Mesendoderm (in vitro differentiated cells): ENCODE measurements around the gene ABCC1.
"Not testable (repeated sequence)": the region's sequence is repeated elsewhere in the genome, so short reads cannot be mapped to it uniquely, and the experiment has no call there.

ENCODE experiments used
- DNase-seq: peaks from one replicate; pipeline ENCODE4 v3.0.0; 2013
- H2AK5ac ChIP-seq: 2 replicates; pipeline ENCODE4 v1.6.1; 2013; ENCODE audit warnings: low read length, inconsistent platforms
- H2BK120ac ChIP-seq: 2 replicates; pipeline ENCODE4 v1.6.1; 2013; ENCODE audit warnings: low read depth, mild to moderate bottlenecking, low read length, moderate library complexity, mixed read lengths
- H2BK15ac ChIP-seq: replicated peaks from 2 replicates; pipeline ENCODE4 v1.6.1; 2013; ENCODE audit warnings: low read depth, mild to moderate bottlenecking, moderate library complexity
- H2BK5ac ChIP-seq: 2 replicates; pipeline ENCODE4 v1.6.1; 2013; ENCODE audit warnings: low read length, inconsistent platforms
- H3K18ac ChIP-seq: 2 replicates; pipeline ENCODE4 v1.6.1; 2013; ENCODE audit warnings: mild to moderate bottlenecking, low read length, mixed read lengths
- H3K23ac ChIP-seq: one replicate; pipeline ENCODE4 v1.6.1; 2013; ENCODE audit warnings: low read length
- H3K27ac ChIP-seq: 2 replicates; pipeline ENCODE4 v1.5.1; 2013; ENCODE audit warnings: low read depth, mild to moderate bottlenecking, inconsistent platforms, low read length, moderate library complexity
- H3K27me3 ChIP-seq: 2 replicates; pipeline ENCODE4 v1.6.1; 2013; ENCODE audit warnings: low read length, control low read depth, mild to moderate bottlenecking, inconsistent platforms; ENCODE audit not compliant: insufficient read depth, poor library complexity
- H3K36me3 ChIP-seq: 2 replicates; pipeline ENCODE4 v1.6.1; 2013; ENCODE audit warnings: low read length, inconsistent platforms; ENCODE audit not compliant: control insufficient read depth, insufficient read depth
- H3K4ac ChIP-seq: one replicate; pipeline ENCODE4 v1.6.1; 2013; ENCODE audit warnings: low read depth, mild to moderate bottlenecking, low read length, moderate library complexity
- H3K4me1 ChIP-seq: 2 replicates; pipeline ENCODE4 v1.6.1; 2013; ENCODE audit warnings: low read depth, low read length, inconsistent platforms; ENCODE audit not compliant: control insufficient read depth
- H3K4me2 ChIP-seq: 2 replicates; pipeline ENCODE4 v1.6.1; 2013; ENCODE audit warnings: low read length
- H3K4me3 ChIP-seq: 2 replicates; pipeline ENCODE4 v1.5.1; 2013; ENCODE audit warnings: mild to moderate bottlenecking, low read length
- H3K56ac ChIP-seq: one replicate; pipeline ENCODE4 v1.6.1; 2013; ENCODE audit warnings: low read length
- H3K79me1 ChIP-seq: 2 replicates; pipeline ENCODE4 v1.6.1; 2013; ENCODE audit warnings: low read length, inconsistent platforms
- H3K79me2 ChIP-seq: 2 replicates; pipeline ENCODE4 v1.6.1; 2013; ENCODE audit warnings: mild to moderate bottlenecking, low read length; ENCODE audit not compliant: control insufficient read depth, insufficient read depth
- H3K9ac ChIP-seq: 2 replicates; pipeline ENCODE4 v1.6.1; 2013; ENCODE audit warnings: low read length, inconsistent platforms
- H4K5ac ChIP-seq: one replicate; pipeline ENCODE4 v1.6.1; 2013; ENCODE audit warnings: low read length
- H4K8ac ChIP-seq: one replicate; pipeline ENCODE4 v1.6.1; 2013; ENCODE audit warnings: low read depth, mild to moderate bottlenecking, control low read depth, low read length, moderate library complexity
- WGBS: extraction: QIAGEN DNeasy Blood & Tissue Kit; methylation state at CpG from one replicate; pipeline ENCODE4 v1.1.7; 2013; ENCODE audit warnings: low lambda C conversion rate, missing lambda C conversion rate; ENCODE audit not compliant: insufficient coverage; ENCODE audit errors: extremely low coverage; 5-methylcytosine and 5-hydroxymethylcytosine counted together

ABCC1 gene

DNA sequence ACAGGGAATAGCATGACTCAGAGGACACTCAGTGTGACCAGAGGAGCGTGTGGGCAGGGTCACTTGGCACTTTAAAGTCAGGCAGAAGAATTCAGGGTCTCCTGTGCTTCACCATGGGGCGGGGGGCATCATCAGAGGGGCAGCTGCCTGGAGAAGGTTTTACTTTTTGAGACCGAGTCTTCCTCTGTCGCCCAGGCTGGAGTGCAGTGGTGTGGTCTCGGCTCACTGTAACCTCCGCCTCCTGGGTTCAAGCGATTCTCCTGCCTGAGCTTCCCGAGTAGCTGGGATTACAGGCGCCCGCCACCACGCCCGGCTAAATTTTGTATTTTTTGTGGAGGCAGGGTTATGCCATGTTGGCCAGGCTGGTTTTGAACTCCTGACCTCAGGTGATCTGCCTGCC, 241.6 kb downstream of the ABCC1 start:
- DNase-seq, H2AK5ac ChIP-seq, H3K79me2 ChIP-seq, H3K23ac ChIP-seq, H4K5ac ChIP-seq, H3K18ac ChIP-seq, H3K79me1 ChIP-seq, H3K9ac ChIP-seq, H3K27me3 ChIP-seq, H3K56ac ChIP-seq, H3K36me3 ChIP-seq, H2BK120ac ChIP-seq, H3K4me2 ChIP-seq, H4K8ac ChIP-seq, H2BK15ac ChIP-seq, H2BK5ac ChIP-seq, H3K27ac ChIP-seq, H3K4me1 ChIP-seq, H3K4me3 ChIP-seq, H3K4ac ChIP-seq: not testable (repeated sequence)
- no CpG with 5 or more reads among the region's 12 CpGs for WGBS

DNA sequence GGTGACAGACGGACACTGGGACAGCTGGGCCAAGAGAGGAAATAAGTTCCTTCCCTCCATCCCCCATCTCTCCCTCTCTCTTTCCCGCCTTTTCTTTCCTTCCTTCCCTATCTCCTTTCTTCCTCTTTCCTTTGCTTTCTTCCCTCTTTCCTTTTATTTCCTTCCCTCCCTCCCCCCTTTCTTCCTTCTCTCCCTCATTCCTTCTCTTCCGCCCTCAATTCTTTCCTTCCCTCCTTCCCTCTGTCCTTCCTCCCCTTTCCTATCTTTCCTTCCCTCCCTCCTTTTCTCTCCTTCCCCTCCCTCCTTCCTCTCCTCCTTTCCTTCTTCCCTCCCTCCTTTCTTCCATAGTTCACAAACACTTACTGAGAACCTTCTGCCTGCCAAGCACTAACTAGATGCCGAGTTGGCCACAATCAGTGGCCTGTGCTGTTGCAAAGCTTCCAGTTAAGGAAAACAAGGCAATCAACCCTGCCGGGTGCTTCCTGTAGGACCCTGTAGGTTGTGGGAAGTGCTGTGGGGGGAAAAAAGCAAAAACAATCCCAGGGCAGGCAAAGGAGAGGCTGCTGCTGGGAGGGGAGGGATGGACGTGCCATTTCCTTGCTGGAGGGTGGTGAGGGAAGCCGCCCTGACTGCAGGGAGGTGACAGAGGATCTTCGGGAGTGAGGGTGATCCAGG, 242.2 kb downstream of the ABCC1 start:
- Histone ChIP-seq H2BK15ac (no peak overlapping the region), H2AK5ac (no peak overlapping the region), H3K23ac (no peak overlapping the region), H3K27me3 (no peaks in the 10 kb centered on the region), H3K79me1 (no peaks in the 10 kb centered on the region), H4K8ac (no peak overlapping the region), H3K4me2 (no peak overlapping the region), H3K36me3 (no peaks in the 10 kb centered on the region), H3K27ac (no peak overlapping the region), H2BK5ac (no peak overlapping the region), H3K56ac (no peak overlapping the region), H3K18ac (no peak overlapping the region), H2BK120ac (no peak overlapping the region), H4K5ac (no peak overlapping the region), H3K4me1 (no peaks in the 10 kb centered on the region), H3K79me2 (no peaks in the 10 kb centered on the region), H3K4ac (no peak overlapping the region), H3K4me3 (no peak overlapping the region), H3K9ac (no peak overlapping the region)
- DNase-seq: no peak
- WGBS: no CpG with 5 or more reads among the region's 8 CpGs
